SK-N-SH treated with all-trans-retinoic acid at 6 μM for 48 hours (cell line): ENCODE measurements around the gene MNX1.

Source experiments
- ARNTL ChIP-seq: fragments of 450-650 bp; formaldehyde crosslinking; IDR thresholded peaks from 2 replicates; pipeline ENCODE4 v1.5.0; 2020; ENCODE audit warnings: low read depth, mild to moderate bottlenecking, moderate library complexity, borderline replicate concordance
- RARB ChIP-seq: fragments of 250-450 bp; sonication (Bioruptor Pico); IDR thresholded peaks from 2 replicates; pipeline ENCODE4 v1.8.0; 2021; ENCODE audit warnings: mild to moderate bottlenecking, moderate library complexity
- ZNF70 ChIP-seq: fragments of 450-650 bp; formaldehyde crosslinking; IDR thresholded peaks from 2 replicates; pipeline ENCODE4 v1.5.0; 2020; ENCODE audit warnings: mild to moderate bottlenecking, moderate library complexity
- ZNF8 ChIP-seq: fragments of 450-650 bp; formaldehyde crosslinking; IDR thresholded peaks from 2 replicates; pipeline ENCODE4 v1.5.0; 2020; ENCODE audit warnings: mild to moderate bottlenecking, moderate library complexity
- TF ChIP-seq, protein P1 (sequence below): fragments of 250-450 bp; sonication (Bioruptor Pico); IDR thresholded peaks from 2 replicates; pipeline ENCODE4 v1.5.1; 2021; ENCODE audit warnings: mild to moderate bottlenecking, moderate library complexity

DNA sequence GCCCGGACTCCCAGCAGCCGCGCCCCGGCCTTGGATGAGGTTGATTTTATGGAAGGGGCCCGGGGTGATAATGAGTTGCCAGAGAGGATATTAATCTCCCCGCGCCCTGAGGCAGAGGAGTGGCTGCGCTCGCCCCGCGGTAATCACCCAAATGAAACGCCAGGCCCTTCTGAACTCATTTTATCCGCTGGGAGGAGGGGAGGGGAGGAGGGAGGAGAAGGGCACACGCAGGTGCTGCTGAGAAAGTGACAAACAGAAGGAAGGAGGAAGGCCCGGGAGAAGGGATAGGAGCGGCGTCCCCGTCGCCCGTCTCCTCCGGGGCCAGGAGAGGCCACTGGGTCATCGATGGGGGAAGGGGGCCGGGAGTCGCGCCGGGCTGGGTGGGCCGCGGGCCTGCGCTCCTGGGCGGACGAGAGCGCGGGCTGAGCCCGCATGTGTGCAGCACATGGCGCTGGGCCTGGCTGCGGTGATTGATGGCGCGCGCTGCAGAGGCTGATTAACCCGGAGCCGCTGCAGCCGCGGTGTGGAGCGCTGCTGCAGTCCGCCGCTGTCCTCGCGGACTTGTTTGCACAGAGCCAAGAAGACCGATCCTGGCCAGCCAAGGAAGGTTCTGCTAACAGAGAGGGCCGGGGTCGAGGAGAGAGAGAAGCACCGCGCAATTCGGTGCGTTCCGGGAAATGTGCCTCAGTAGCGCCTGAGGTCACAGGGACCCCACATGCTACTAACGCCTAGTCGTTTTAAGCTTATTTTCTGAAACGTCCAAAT lies 6.5 kb downstream of the MNX1 start:
- TF ChIP-seq ARNTL (CRISPR knock-in tag), result no peak
- no peak for TF ChIP-seq RARB (CRISPR knock-in tag)
- TF ChIP-seq ZNF70, result no peak
- no peak for TF ChIP-seq ZNF8
- TF ChIP-seq, protein P1, sequence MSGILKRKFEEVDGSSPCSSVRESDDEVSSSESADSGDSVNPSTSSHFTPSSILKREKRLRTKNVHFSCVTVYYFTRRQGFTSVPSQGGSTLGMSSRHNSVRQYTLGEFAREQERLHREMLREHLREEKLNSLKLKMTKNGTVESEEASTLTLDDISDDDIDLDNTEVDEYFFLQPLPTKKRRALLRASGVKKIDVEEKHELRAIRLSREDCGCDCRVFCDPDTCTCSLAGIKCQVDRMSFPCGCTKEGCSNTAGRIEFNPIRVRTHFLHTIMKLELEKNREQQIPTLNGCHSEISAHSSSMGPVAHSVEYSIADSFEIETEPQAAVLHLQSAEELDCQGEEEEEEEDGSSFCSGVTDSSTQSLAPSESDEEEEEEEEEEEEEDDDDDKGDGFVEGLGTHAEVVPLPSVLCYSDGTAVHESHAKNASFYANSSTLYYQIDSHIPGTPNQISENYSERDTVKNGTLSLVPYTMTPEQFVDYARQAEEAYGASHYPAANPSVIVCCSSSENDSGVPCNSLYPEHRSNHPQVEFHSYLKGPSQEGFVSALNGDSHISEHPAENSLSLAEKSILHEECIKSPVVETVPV, result no peak
